ENCODE data around the gene PNMA8C. TPM values are rescaled to one million over a fixed set of nuclear protein-coding genes. Genes with fewer than 3 reads are reported as not detected.

The PNMA8C gene
- polyA plus RNA-seq, 1 donor (not counting 4 experiments of a cell fraction or from before 2014, with no cell fraction given), result not detected

- FAIRE-seq (no peak), DNase-seq (ENCODE audit: low read depth, low spot score) (no peak)
- Histone ChIP-seq H3K4me1 (ENCODE audit: control insufficient read depth, extremely low read depth, insufficient read depth, low read length) (no peaks in the 10 kb centered on the region), H3K27ac (ENCODE audit: control insufficient read depth, insufficient read depth, low read length) (no peak overlapping the region), H3K4me2 (ENCODE audit: control insufficient read depth, extremely low read depth, insufficient read depth, low read depth, low read length) (no peak overlapping the region), H2AFZ (ENCODE audit: control insufficient read depth, low read length) (no peak overlapping the region), H4K20me1 (ENCODE audit: control insufficient read depth, extremely low read depth, insufficient read depth, low read length) (no peaks in the 10 kb centered on the region), H3K27me3 (ENCODE audit: control insufficient read depth, extremely low read depth, insufficient read depth, low read length) (no peaks in the 10 kb centered on the region), H3K9ac (ENCODE audit: control insufficient read depth, extremely low read depth, insufficient read depth, low read length) (no peak overlapping the region), H3K4me3 (ENCODE audit: control insufficient read depth in 2 of 3, extremely low read depth in 1 of 3, insufficient read depth in 2 of 3, low read depth in 1 of 3, low read length in 3 of 3) (no peak overlapping the region), H3K79me2 (ENCODE audit: control insufficient read depth, insufficient read depth, low read length) (peaks cover 2% of the 10 kb centered on the region), H3K36me3 (ENCODE audit: control insufficient read depth in 2 of 2, extremely low read depth in 1 of 2, insufficient read depth in 2 of 2, low read length in 2 of 2) (peaks cover 14 to 15% of the 10 kb centered on the region in 2 experiments), H3K9me3 (ENCODE audit: control insufficient read depth, low read depth, low read length) (no peaks in the 10 kb centered on the region), H3K9me1 (ENCODE audit: control insufficient read depth, extremely low read depth, insufficient read depth, low read length) (no peaks in the 10 kb centered on the region)
- TF ChIP-seq CTCF (optimal IDR thresholded peaks at IDR 0.05 in 1 of 3, IDR thresholded peaks at IDR 0.05 in 1 of 3, conservative IDR thresholded peaks at IDR 0.05 in 1 of 3; ENCODE audit: extremely low read depth in 1 of 3, insufficient read depth in 2 of 3, low read length in 3 of 3) (no peak), EZH2 (IDR thresholded peaks at IDR 0.05; ENCODE audit: low read length) (no peak)
- dilution Hi-C loops (cut with MboI; ENCODE audit: extremely low pct_ligation_motif_present, low sequenced_read_pairs), result no loop called here
These were observed 48.0 kb downstream of the PNMA8C start for GRCh38 chr19:46380690-46381089.

- H3K9ac ChIP-seq (ENCODE audit: control insufficient read depth, extremely low read depth, insufficient read depth, low read length), result no peak overlapping the region
- H3K36me3 ChIP-seq (ENCODE audit: control insufficient read depth in 2 of 2, extremely low read depth in 1 of 2, insufficient read depth in 2 of 2, low read length in 2 of 2), result peaks cover 7 to 12% of the 10 kb centered on the region in 2 experiments
- no peaks in the 10 kb centered on the region for H3K9me3 ChIP-seq (ENCODE audit: control insufficient read depth, low read depth, low read length)
- no peak for TF ChIP-seq EZH2 (IDR thresholded peaks at IDR 0.05; ENCODE audit: low read length)
- no peak for TF ChIP-seq CTCF (optimal IDR thresholded peaks at IDR 0.05 in 1 of 3, IDR thresholded peaks at IDR 0.05 in 1 of 3, conservative IDR thresholded peaks at IDR 0.05 in 1 of 3; ENCODE audit: extremely low read depth in 1 of 3, insufficient read depth in 2 of 3, low read length in 3 of 3)
- peaks cover 2% of the 10 kb centered on the region for H3K79me2 ChIP-seq (ENCODE audit: control insufficient read depth, insufficient read depth, low read length)
- no peak overlapping the region for H3K27ac ChIP-seq (ENCODE audit: control insufficient read depth, insufficient read depth, low read length)
- H2AFZ ChIP-seq (ENCODE audit: control insufficient read depth, low read length), result no peak overlapping the region
- H3K9me1 ChIP-seq (ENCODE audit: control insufficient read depth, extremely low read depth, insufficient read depth, low read length), result peaks cover 3% of the 10 kb centered on the region
- H3K4me2 ChIP-seq (ENCODE audit: control insufficient read depth, extremely low read depth, insufficient read depth, low read depth, low read length), result no peak overlapping the region
- no peaks in the 10 kb centered on the region for H3K27me3 ChIP-seq (ENCODE audit: control insufficient read depth, extremely low read depth, insufficient read depth, low read length)
- peaks cover 14% of the 10 kb centered on the region for H3K4me1 ChIP-seq (ENCODE audit: control insufficient read depth, extremely low read depth, insufficient read depth, low read length)
- FAIRE-seq (no peak), DNase-seq (ENCODE audit: low read depth, low spot score) (no peak)
- no peak overlapping the region for H3K4me3 ChIP-seq (ENCODE audit: control insufficient read depth in 2 of 3, extremely low read depth in 1 of 3, insufficient read depth in 2 of 3, low read depth in 1 of 3, low read length in 3 of 3)
- peaks cover 17% of the 10 kb centered on the region for H4K20me1 ChIP-seq (ENCODE audit: control insufficient read depth, extremely low read depth, insufficient read depth, low read length)
- dilution Hi-C loops (cut with MboI; ENCODE audit: extremely low pct_ligation_motif_present, low sequenced_read_pairs), result no loop called here
These were observed 50.5 kb downstream of the PNMA8C start for GRCh38 chr19:46378268-46378667.
